ENCODE data around the gene INPP4A.

INPP4A gene

DNA sequence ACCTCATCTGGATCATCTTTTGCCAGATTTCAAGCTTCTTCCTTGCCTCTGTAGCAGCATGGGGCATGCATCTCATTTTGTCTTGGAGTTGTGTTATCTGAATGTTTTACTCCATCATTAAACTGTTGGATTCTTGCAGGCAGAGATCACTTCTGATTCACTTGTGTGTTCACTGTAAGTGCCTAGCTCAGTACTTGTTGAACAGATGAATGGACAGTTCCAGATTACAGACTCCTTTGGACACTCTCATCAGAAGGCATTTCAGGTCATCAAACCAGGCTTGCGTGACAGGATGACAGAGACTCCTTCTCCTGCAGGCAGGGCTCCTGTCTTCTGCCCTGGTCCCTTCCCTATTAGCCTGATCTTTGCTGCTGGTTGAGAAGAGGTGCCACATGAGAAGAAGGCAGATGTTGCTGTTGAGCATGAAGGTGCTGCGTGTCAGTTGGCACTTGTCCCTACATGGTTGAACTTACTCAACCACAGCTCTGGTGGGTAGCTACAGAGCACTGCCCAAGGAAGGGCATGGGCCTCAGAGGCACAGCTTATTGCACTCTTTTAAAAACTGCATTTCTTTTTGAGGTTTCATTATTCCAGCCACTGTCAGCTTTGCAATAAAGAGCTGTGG is 58.9 kb downstream of the INPP4A start:
- Histone ChIP-seq H3K27ac (replicated peaks) (peak overlapping the region; percentile 71), H3K27me3 (ENCODE audit: insufficient read depth, poor library complexity, severe bottlenecking) (no peaks in the 10 kb centered on the region), H3K4me3 (replicated peaks; ENCODE audit: insufficient read depth, low read length) (no peak overlapping the region)
- DNase-seq (ENCODE audit: low read depth in 1 of 2, low spot score in 1 of 2), result peak in 1 of 2 experiments; percentile 47
- TF ChIP-seq GABPA (IDR thresholded peaks at IDR 0.05; ENCODE audit: low read depth), result no peak
- TF ChIP-seq, protein P1, sequence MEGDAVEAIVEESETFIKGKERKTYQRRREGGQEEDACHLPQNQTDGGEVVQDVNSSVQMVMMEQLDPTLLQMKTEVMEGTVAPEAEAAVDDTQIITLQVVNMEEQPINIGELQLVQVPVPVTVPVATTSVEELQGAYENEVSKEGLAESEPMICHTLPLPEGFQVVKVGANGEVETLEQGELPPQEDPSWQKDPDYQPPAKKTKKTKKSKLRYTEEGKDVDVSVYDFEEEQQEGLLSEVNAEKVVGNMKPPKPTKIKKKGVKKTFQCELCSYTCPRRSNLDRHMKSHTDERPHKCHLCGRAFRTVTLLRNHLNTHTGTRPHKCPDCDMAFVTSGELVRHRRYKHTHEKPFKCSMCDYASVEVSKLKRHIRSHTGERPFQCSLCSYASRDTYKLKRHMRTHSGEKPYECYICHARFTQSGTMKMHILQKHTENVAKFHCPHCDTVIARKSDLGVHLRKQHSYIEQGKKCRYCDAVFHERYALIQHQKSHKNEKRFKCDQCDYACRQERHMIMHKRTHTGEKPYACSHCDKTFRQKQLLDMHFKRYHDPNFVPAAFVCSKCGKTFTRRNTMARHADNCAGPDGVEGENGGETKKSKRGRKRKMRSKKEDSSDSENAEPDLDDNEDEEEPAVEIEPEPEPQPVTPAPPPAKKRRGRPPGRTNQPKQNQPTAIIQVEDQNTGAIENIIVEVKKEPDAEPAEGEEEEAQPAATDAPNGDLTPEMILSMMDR (IDR thresholded peaks at IDR 0.05; ENCODE audit: insufficient read depth, low read length), result no peak

DNA sequence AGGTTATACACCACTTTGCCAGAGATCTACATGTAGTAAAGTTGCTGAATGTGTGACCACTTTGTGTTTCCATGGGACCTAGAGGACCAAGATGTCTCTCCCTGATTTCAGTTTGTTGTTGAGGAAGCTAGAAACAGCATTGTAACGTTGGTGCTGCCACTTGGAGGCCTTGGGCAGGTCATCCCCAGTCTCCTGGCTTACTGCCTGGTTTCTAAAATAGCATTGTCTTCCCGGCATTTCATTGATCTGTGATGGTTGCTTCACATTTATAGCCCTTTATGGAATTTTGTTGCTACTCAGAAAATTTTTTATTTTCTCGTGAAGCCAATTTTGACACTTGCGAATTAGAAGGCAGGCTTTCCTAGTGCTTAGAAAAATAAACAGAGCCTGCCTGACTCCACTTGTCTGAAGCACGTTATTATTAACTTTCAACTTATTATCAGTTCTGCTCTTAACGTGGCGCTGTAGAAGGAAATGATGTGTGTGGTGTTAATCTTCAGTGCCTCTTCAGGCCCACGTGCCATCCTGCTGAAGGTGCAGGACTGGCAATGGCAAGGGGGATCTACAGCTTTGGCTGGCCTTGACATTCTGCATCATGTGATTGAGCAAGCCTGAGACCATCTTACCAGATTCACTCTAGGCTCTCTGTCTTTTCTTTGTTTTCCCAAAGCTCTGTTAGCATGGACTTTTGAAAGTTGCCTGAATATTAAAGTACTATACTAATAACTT is 59.9 kb downstream of the INPP4A start:
- TF ChIP-seq REST (IDR thresholded peaks at IDR 0.05; ENCODE audit: insufficient replicate concordance, low read depth) (no peak), POLR2AphosphoS5 (IDR thresholded peaks at IDR 0.05; ENCODE audit: low read depth) (no peak), SPI1 (IDR thresholded peaks at IDR 0.05; ENCODE audit: borderline replicate concordance, low read depth) (no peak), GABPA (IDR thresholded peaks at IDR 0.05; ENCODE audit: low read depth) (no peak)
- TF ChIP-seq, protein P1 (IDR thresholded peaks at IDR 0.05; ENCODE audit: insufficient read depth, low read length), result no peak
- peak overlapping the region; percentile 71 for H3K27ac ChIP-seq (replicated peaks)
- H3K4me3 ChIP-seq (replicated peaks; ENCODE audit: insufficient read depth, low read length), result no peak overlapping the region
- no peak for DNase-seq (ENCODE audit: low read depth in 1 of 2, low spot score in 1 of 2)
- H3K27me3 ChIP-seq (ENCODE audit: insufficient read depth, poor library complexity, severe bottlenecking), result no peaks in the 10 kb centered on the region

DNA sequence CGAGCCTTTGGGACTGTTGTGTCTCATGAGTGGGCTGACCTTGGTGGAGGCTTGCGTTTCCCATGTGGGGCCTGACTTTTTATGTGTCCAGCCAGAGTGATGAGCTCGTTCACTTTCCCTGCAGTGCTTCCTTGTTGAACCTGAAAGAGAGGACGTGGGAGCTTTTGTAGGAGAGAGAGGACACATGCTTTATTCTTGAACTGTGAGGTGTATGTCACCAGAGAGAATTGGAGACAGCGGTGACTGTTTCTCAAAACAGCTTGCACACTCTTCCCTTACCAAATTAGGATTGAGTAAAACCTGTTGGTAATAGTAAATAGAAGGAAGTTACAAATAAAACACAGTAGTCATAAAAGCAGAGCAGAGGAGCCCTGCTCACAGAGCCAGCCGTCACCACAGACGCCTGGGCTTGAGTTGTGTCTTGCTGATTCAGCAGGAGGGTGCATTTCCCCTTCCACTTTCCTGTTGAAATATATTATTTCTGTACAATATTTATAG is 60.7 kb downstream of the INPP4A start:
- DNase-seq (ENCODE audit: low read depth in 1 of 2, low spot score in 1 of 2), result peak; percentile 49 to 91
- Histone ChIP-seq H3K27me3 (ENCODE audit: insufficient read depth, poor library complexity, severe bottlenecking) (no peaks in the 10 kb centered on the region), H3K4me3 (replicated peaks; ENCODE audit: insufficient read depth, low read length) (no peak overlapping the region), H3K27ac (replicated peaks) (peak overlapping the region; percentile 76)
- no peak for TF ChIP-seq POLR2AphosphoS5 (IDR thresholded peaks at IDR 0.05; ENCODE audit: low read depth)
- no peak for TF ChIP-seq GABPA (IDR thresholded peaks at IDR 0.05; ENCODE audit: low read depth)
- no peak for TF ChIP-seq REST (IDR thresholded peaks at IDR 0.05; ENCODE audit: insufficient replicate concordance, low read depth)
- TF ChIP-seq, protein P1 (IDR thresholded peaks at IDR 0.05; ENCODE audit: insufficient read depth, low read length), result no peak
- peak; percentile 73 for TF ChIP-seq SPI1 (IDR thresholded peaks at IDR 0.05; ENCODE audit: borderline replicate concordance, low read depth)

Measured in HL-60 (cell line).